GM12875 (cell line): ENCODE results near the gene DGKI.

Source experiments
- H3K4me3 ChIP-seq: one replicate; pipeline ENCODE4 v1.5.1; 2011; ENCODE audit warnings: low read depth, low read length, control low read depth
- CTCF ChIP-seq: IDR thresholded peaks from 2 replicates; pipeline ENCODE4 v1.5.1; 2011; ENCODE audit warnings: low read depth, mild to moderate bottlenecking, control low read depth, inconsistent platforms, low read length, moderate library complexity, borderline replicate concordance; ENCODE audit not compliant: insufficient read depth

Gene DGKI

GRCh38 chr7:137789215-137789882, 57.4 kb downstream of the DGKI start:
- no peak for TF ChIP-seq CTCF
- no peak overlapping the region for H3K4me3 ChIP-seq

DNA sequence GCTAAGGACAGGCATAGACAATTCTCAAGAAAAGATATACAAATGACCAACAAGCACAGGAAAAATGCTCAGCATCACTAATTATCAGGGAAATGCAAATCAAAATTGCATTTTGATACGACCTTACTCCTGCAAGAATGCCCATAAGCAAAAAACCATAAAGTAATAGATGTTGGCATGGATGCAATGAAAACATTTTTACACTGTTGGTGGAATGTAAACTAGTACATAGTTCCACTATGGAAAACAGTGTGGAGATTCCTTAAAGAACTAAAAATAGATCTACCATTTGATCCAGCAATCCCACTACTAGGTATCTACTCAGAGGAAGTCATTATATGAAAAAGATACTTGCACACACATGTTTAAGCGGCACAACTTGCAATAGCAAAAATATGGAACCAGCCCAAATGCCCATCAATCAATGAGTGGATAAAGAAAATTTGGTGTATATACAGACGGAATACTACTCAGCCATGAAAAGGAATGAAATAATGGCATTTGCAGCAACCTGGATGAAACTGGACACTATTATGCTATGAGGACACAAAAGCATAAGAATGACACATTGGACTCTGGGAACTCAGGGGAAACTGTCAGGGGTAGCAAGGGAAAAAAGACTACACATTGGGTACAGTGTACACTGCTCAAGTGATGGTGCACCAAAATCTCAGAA, 59.3 kb downstream of the DGKI start:
- no peak for TF ChIP-seq CTCF
- no peak overlapping the region for H3K4me3 ChIP-seq

GRCh38 chr7:137778511-137778910, 68.3 kb downstream of the DGKI start:
- TF ChIP-seq CTCF: no peak
- no peak overlapping the region for H3K4me3 ChIP-seq

DNA sequence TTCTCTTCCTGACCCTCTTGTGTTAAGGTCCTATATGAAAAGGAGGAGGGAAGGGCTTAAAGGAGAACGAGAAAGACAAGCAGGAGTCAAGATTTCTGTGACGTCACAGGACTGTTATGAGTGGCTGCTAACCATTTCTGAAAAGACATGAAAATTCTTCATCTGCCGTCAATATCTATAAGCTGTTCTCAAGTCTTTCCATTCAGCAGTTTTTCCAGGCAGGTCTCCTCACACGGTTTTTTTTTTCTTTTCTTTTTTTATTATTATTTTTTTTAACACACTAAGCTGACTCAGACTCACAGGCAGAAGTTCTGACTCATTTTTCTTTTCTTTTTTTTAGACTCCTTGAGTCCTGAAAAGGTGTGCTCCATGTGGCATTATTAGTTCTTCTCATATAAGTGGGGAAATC, 72.0 kb downstream of the DGKI start:
- no peak overlapping the region for H3K4me3 ChIP-seq
- TF ChIP-seq CTCF: no peak

- TF ChIP-seq CTCF: no peak
- no peak overlapping the region for H3K4me3 ChIP-seq
Observed at GRCh38 chr7:137772748-137773147, 74.0 kb downstream of the DGKI start.

- no peak for TF ChIP-seq CTCF
- no peak overlapping the region for H3K4me3 ChIP-seq
Observed at GRCh38 chr7:137772316-137772715, 74.5 kb downstream of the DGKI start.

DNA sequence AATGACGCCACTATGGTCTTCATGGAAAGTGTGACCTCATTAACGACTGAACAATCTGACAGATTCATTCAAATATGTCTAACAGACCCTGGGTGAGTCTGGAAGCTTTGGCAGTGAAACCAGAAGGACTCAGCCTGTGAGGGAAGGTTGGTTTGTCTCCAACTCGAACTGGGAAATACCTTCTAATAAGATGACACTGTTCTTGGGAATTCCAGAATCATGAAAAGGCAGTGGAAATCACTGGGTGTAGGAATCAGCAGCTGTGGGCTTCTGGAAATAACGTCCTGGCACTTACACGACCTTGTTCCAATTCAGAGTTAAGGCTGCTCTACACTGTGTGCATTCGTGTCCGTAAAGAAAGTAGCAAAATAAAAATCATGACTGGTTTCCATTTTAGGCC, 75.1 kb downstream of the DGKI start:
- TF ChIP-seq CTCF: no peak
- no peak overlapping the region for H3K4me3 ChIP-seq
